Measurements from ENCODE around the gene PCDHGA5.
"Not testable (repeated sequence)": the region's sequence is repeated elsewhere in the genome, so short reads cannot be mapped to it uniquely, and the experiment has no call there.

PCDHGA5 gene

DNA sequence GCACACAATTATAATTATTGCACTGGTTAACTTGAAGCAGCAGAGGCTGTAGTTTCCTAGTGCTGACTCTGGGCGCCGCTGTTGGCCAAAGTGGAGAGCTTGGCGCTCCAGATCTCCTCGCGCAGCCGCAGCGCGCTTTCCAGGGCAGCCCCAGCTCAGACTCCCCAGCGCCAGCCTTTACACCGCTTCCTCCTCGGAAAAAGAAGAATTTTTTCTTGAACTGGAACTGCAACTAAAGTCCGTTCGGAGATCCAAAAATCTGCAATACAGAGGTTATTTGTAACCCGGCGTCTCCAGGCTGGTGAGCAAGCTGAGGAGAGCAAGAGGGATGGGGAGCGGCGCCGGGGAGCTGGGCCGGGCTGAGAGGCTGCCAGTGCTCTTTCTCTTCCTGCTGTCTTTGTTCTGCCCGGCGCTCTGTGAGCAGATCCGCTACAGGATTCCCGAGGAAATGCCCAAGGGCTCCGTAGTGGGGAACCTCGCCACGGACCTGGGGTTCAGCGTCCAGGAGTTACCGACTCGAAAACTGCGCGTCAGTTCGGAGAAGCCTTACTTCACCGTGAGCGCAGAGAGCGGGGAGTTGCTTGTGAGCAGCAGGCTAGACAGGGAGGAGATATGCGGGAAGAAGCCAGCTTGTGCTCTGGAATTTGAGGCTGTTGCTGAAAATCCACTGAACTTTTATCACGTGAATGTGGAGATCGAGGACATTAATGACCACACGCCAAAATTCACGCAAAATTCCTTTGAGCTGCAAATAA, 23.8 kb downstream of the PCDHGA5 start, which contains the start of gene PCDHGB4:
Gene PCDHGB4 (plus strand): TSS at position 142 of the 755 bp plus-strand sequence. CDS start 187 bp downstream, at position 329.
- peak; percentile 8 for DNase-seq (ENCODE audit: low spot score)

DNA sequence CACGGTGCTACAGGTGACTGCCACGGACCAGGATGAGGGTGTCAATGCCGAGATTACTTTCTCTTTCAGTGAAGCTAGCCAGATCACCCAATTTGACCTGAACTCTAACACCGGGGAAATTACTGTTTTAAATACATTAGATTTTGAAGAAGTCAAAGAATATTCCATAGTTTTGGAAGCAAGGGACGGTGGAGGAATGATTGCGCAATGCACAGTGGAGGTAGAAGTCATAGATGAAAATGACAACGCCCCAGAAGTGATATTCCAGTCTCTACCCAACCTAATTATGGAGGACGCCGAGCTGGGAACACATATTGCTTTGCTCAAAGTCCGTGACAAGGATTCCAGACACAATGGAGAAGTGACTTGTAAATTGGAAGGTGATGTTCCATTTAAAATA, 24.7 kb downstream of the PCDHGA5 start:
- no peak for DNase-seq (ENCODE audit: low spot score)

- DNase-seq (ENCODE audit: low spot score) = no peak
Measured at GRCh38 chr5:141389153-141390042, 25.4 kb downstream of the PCDHGA5 start.

DNA sequence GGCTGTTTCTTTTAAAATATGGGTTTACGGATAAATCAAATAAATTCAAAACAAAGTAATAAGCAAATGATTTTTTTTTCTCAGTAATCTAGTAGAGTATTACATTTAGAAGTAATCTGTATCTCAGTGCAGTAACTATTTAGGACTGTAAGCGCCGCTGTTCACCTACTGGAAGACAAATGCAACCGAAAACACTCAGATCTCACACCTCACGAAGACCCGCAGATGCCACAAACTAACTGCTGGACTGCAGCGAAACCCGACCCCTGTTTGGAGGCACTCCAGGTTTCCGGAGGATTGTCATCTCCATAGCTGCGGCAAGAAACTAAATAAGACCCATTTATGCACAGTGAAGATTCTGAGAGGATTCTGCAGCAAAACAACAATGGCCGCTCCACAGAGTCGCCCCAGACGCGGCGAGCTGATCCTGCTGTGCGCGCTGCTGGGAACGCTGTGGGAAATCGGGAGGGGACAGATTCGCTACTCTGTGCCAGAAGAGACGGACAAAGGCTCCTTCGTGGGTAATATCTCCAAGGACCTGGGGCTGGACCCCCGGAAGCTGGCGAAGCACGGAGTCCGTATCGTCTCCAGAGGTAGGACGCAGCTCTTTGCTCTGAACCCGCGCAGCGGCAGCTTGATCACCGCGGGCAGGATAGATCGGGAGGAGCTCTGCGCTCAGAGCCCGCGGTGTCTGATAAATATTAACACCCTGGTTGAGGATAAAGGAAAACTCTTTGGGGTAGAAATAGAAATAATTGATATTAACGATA, 28.7 kb downstream of the PCDHGA5 start, which contains the start of gene PCDHGA8:
Gene PCDHGA8 (plus strand): TSS at position 205 of the 770 bp plus-strand sequence. CDS start 181 bp downstream, at position 386.
- no peak for DNase-seq (ENCODE audit: low spot score)

- no peak for DNase-seq (ENCODE audit: low spot score)
Measured at GRCh38 chr5:141393267-141393666, 29.3 kb downstream of the PCDHGA5 start.

GRCh38 chr5:141394401-141395187, 30.6 kb downstream of the PCDHGA5 start:
- not testable (repeated sequence) for DNase-seq (ENCODE audit: low spot score)

- peak; percentile 14 for DNase-seq (ENCODE audit: low spot score)
Measured at GRCh38 chr5:141397756-141398551, 34.0 kb downstream of the PCDHGA5 start, which contains the start of gene PCDHGB5. PCDHGB5 (plus strand) TSS chr5:141397947; CDS start chr5:141398128, 181 bp downstream.

- no peak for DNase-seq (ENCODE audit: low spot score)
Measured at GRCh38 chr5:141398608-141399007, 34.6 kb downstream of the PCDHGA5 start.

DNA sequence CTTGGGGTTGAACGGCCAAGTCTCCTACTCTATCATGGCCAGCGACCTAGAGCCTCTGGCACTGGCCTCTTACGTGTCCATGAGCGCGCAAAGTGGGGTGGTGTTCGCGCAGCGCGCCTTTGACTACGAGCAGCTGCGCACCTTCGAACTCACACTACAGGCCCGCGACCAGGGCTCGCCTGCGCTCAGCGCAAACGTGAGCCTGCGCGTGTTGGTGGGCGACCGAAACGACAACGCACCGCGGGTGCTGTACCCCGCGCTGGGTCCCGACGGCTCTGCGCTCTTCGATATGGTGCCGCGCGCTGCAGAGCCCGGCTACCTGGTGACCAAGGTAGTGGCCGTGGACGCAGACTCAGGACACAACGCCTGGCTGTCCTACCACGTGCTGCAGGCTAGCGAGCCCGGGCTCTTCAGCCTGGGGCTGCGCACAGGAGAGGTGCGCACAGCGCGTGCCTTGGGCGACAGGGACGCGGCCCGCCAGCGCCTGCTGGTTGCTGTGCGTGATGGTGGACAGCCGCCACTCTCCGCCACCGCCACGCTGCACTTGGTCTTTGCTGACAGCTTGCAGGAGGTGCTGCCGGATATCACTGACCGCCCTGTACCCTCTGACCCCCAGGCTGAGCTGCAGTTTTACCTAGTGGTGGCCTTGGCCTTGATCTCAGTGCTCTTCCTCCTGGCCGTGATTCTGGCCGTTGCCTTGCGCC, 35.7 kb downstream of the PCDHGA5 start:
- DNase-seq (ENCODE audit: low spot score) = no peak

DNA sequence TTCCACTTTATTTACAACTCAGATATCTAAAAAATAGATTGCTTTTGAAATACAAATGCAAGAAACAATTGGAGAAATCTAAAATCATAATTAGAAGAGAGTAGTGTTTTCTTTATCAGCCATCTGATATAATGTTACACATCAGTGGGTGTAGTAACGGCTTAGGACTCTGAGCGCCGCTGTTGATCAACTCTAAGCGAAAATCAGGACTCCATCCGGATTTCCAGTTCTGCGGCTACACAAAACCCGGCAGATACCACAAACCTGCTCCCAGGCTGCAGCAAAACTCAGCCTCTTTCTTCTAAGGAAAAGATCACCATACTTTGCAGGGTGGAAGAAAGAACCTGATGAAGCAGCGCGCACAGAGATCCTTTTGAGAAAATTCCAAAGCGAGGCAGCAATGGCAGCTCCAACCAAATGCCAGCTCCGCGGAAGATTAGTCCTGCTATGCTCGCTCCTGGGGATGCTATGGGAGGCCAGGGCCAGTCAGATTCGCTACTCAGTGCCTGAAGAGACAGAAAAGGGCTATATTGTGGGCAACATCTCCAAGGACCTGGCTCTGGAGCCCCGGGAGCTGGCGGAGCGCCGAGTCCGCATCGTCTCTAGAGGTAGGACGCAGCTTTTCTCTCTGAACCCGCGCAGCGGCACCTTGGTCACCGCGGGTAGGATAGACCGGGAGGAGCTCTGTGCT, 38.7 kb downstream of the PCDHGA5 start, which contains the start of gene PCDHGA9:
Gene PCDHGA9 (plus strand): TSS at position 226 of the 691 bp plus-strand sequence. CDS start 175 bp downstream, at position 401.
- DNase-seq (ENCODE audit: low spot score) = no peak

DNA sequence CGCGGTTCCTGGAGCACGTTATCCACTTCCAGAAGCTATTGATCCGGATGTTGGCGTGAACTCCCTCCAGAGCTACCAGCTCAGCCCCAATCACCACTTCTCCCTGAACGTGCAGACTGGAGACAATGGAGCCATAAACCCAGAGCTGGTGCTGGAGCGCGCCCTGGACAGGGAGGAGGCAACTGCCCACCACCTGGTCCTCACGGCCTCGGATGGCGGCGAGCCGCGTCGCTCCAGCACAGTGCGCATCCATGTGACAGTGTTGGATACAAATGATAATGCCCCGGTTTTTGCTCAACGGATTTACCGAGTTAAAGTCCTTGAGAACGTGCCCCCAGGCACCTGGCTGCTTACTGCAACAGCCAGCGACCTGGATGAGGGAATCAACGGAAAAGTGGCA, 39.4 kb downstream of the PCDHGA5 start:
- DNase-seq (ENCODE audit: low spot score) = no peak

DNA sequence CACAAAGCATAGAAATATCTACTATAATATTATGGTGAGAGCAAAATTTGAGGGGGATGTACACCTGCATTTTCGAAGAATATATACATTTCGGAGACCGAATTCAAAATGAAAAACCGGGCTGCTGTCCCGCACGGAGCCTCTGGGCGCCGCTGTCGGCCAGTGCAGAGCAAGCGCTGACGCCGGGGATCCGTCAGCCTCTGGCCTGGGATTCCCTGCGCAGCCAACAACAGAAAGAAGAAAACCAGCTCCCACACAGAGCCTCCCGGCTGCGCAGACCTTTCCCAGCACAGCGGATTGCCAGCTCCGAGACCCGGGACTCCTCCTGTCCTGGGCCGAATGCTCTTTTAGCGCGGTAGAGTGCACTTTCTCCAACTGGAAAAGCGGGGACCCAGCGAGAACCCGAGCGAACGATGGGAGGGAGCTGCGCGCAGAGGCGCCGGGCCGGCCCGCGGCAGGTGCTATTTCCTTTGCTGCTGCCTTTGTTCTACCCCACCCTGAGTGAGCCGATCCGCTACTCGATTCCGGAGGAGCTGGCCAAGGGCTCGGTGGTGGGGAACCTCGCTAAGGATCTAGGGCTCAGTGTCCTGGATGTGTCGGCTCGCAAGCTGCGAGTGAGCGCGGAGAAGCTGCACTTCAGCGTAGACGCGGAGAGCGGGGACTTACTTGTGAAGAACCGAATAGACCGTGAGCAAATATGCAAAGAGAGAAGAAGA, 44.0 kb downstream of the PCDHGA5 start, which contains the start of gene PCDHGB6:
Gene PCDHGB6 (plus strand): TSS at position 232 of the 716 bp plus-strand sequence. CDS start 182 bp downstream, at position 414.
- peak; percentile 17 for DNase-seq (ENCODE audit: low spot score)

- DNase-seq (ENCODE audit: low spot score) = no peak
Measured at GRCh38 chr5:141409598-141410306, 45.8 kb downstream of the PCDHGA5 start.

DNA sequence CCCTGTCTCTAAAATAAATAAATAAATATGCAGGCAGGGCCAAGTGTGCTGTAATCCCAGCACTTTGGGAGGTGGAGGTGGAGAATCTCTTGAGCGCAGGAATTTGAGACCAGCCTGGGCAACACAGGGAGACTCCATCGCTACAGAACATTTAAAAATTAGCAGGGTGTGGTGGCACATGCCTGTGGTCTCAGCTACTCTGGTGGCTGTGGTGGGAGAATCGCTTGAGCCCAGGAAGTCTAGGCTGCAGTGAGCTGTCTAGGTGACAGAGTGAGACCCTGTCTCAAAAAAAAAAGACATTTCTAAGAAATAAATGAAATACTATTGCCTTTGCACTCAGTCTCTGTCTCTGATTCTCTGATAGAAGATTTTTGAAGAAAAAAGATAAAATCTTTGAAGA, 47.6 kb downstream of the PCDHGA5 start:
- DNase-seq (ENCODE audit: low spot score) = no peak

DNA sequence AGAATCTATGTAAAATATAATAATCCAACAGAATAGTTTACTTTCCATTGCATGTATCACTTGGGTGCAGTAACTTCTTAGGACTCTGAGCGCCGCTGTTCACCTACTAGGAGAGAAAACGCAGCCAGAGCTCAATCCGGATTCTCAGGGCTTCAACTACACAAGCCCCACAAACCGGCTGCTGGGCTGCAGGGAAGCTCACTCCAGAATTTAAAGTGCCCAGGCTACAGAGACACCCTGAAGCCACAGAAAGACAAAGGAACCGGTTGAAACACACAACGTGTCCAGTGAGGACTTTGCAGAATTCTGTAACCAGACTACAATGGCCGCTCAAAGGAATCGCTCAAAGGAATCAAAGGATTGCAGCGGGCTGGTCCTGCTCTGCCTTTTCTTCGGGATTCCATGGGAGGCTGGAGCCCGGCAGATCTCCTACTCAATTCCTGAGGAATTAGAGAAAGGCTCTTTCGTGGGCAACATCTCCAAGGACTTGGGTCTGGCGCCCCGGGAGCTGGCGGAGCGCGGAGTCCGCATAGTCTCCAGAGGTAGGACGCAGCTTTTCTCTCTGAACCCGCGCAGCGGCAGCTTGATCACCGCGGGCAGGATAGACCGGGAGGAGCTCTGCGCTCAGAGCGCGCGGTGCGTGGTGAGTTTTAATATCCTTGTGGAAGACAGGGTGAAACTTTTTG, 49.0 kb downstream of the PCDHGA5 start, which contains the start of gene PCDHGA10:
Gene PCDHGA10 (plus strand): TSS at position 134 of the 686 bp plus-strand sequence. CDS start 189 bp downstream, at position 323.
- DNase-seq (ENCODE audit: low spot score) = peak; percentile 53

GRCh38 chr5:141413540-141414069, 49.6 kb downstream of the PCDHGA5 start:
- DNase-seq (ENCODE audit: low spot score) = no peak
